NCI-H2196 (cell line): ENCODE results near the gene SCFD2.

ENCODE experiments used
- DNase-seq: peaks from one replicate; lab custom pipeline; 2025; ENCODE audit not compliant: unreplicated experiment; lab: John Stamatoyannopoulos, UW

SCFD2 gene

DNA sequence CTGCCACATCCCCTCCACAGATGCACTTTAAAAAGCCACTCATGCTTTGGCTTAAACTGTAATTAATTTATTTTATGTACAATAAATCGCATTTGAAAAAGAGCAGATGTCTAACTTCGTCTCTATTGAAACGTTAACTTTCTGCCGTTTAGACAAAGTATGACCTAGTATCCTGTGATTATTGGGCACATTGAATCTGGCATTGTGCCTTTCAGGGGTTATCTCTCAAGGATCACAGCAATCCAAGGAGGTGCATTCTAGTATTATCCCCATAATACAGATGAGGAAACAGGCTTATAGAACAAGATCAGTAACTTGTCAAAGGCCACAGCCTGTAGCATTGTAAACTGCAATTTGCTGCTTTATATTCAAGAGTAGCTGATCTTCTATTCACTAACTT is 499.1 kb downstream of the SCFD2 start:
- no peak for DNase-seq

DNA sequence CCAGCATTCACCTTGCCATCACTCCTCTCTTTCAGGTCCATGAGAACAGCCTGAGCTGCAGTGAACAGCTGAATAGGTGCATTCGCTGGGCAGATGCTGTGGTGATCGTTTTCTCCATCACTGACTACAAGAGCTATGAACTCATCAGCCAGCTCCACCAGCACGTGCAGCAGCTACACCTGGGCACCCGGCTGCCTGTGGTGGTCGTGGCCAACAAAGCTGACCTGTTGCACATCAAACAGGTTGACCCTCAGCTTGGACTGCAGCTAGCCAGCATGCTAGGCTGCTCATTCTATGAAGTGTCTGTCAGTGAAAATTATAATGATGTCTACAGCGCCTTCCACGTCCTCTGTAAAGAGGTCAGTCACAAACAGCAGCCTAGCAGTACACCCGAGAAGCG is 500.6 kb downstream of the SCFD2 start:
- DNase-seq, result no peak

DNA sequence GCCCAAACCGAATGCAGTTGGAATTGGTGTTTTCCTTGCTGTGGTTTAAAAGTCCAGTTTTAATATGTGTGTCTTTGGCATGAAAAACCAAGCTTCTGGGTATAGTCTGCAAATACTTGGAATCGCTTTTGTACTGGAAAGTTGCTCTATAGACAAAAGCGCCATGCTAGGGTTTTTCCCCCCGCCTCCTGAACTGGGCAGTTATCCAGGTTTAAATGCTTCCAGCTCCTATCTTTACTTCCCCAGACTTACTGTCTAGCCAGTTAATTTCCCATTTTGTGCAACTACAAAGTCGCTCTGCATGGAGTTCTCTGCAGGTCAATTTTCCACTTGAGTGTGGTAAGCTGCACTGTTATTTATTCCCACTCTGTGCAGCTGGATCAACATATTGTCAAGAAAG is 501.1 kb downstream of the SCFD2 start:
- DNase-seq, result peak; percentile 39

DNA sequence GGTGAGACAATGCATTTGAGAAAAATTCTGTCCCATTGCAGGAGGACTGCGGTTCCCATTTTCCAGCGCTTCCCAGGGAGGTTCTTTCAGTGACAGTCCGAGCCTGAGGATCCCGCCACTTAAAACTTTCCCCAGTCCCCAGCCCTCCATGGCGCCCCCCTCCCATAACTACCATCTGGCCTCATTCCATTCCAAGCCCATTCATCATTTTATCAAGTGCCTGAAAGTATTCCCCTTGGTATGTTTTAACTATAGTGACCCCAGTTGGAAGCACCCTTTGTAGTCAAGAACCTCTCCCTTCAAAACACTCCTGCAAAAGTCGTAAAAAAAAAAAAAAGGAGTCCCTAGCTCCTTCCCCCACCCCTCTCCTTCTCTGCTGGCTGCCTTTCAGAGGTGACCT is 502.5 kb downstream of the SCFD2 start:
- DNase-seq, result no peak

DNA sequence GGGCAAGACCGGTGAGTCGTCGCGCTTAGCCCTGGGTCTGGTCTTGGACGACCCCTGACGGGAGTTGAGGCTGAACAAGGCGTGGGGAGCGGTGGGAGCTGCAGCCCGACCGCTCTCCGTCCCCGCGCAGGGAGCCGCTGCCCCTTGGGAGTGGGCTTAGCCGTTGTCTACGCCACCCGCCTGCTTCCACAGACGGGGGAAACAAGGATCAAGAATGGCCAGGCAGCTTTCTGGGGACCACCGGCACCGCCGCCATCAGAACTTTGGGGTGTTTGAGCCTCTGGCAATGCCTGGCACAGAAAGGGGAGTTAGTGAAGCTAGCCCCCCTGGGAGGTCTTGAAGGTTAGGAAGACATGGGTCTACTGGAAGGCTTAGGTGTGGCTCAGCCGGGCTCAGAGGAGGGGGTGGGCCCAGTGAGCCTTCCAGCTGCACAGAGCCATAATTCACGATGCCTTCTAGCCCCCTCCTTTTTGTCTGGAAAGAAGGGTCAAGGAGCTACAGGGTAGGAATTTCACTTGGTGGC is 503.2 kb downstream of the SCFD2 start:
- DNase-seq, result no peak

DNA sequence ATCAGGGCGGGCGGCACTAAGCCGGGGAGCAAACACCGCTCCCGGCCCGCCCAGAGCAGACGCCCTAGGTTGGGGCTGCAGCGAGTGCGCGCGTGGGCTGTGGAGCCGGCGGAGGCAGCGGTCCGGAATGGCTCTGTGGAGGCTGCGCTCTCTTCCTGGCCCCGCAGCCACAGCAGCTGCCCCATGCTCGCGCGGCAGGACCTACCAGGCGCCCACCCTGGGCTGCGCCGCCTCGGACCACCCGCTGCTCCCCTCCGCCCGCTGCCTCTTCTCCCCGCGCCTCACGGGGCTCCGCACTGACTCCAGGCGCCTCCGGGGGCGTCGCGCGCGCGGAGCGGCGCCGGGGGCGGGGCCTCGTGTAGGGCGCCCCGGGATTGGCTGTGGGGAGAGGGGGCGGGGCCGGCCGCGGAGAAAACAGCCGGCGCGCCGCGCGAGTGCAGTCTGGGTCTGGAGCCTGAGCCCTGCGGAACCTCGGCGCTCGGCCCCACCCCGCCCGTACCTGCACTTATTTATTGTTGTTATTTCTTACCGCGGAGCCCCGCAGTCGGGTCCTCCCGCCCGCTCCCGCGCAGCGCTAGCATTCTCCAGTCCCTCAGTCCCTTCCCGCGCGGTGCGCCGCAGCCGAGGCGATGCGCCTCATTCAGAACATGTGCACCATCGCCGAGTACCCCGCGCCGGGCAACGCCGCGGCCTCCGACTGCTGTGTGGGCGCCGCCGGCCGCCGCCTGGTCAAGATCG is 503.8 kb downstream of the SCFD2 start, which contains the start of gene RASL11B:
Gene RASL11B, plus strand, starts transcription at position 439 of the 738 bp plus-strand sequence. Its CDS starts 191 bp downstream, at position 630.
- peak; percentile 59 for DNase-seq

DNA sequence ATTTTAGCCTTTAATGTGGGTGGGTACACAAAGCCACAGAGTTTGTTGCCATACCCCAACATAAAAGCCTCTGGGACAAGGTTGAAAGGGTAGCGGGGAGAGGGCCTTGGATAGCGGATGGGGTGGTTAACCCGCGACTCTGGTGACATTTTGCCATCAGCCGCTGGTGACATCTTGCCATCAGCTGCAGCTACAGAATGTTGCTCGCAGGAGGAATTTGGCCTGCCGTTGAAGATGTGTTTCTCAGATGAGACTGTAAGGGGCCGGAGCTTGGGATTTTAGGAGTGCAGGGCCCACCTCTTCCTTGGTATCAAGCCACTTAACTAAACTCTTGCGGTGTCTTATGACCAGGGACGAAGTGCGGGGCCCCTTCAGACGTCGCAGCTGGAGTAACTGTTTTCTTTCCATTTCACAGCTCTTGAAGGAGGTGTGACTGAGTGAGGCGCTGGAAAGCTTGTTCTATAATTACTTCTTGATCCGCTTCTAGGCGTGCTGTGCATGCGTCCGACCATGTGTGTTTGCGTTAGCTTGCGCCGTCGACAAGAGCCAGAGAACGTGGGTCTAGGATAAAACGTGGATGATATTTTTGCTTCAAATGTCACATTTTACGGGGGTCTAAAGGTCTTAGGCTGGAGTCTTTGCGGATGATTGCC is 504.6 kb downstream of the SCFD2 start:
- DNase-seq, result no peak

DNA sequence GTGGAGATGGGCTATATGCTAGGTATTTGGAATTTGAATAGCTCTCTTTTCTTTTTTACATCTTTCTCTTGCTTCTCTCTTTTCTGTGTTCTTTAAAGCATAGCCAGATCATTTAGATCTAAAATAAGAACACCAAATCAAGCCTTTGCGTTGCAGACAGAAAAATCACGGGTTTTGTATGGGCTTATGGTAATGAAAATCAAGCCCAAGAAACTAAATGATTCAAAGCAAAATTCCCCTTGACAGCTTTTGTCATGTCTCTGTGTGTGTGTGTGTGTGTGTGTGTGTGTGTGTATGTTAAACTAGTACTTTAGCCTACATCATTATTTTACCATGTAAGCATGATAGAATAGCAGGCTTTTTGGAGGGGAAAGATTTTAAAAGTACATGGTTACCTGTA is 505.5 kb downstream of the SCFD2 start:
- DNase-seq, result no peak

DNA sequence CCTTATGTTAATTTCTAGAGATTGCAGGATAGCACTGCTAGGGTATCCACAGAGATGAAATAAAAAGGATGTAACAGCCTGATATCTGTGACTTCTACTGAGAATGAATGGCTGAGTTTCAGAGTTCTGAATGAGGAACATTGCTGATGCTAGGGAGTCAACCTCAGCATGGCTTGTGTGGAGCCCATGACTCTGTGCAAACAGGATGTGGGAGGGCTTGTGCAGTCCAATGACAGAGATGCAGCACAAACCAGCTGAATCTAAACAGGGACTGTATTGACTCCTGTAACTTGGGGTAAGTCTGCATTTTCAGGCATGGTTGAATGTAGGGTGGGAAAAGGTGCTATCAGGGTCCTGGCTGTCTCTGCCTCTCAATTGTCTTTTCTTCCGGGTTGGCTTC is 509.1 kb downstream of the SCFD2 start:
- DNase-seq, result no peak

DNA sequence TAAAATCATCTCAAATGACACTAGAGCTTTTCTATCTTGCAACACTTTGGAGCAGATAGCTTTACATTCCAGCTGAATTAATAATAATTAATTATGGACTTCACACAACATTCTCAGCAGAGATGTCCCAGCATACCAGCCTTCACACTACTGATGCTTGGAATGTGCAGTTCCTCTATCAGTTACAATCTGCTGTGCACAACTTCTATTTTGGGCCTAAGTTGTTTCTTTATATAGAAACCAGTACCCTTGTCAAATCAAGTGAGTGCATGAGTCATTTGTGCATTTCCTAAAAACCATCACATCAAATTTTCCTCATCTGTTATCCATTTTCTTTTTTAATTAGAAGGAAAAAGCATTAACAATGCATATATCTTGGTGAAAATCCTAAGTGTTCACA is 512.5 kb downstream of the SCFD2 start:
- no peak for DNase-seq

DNA sequence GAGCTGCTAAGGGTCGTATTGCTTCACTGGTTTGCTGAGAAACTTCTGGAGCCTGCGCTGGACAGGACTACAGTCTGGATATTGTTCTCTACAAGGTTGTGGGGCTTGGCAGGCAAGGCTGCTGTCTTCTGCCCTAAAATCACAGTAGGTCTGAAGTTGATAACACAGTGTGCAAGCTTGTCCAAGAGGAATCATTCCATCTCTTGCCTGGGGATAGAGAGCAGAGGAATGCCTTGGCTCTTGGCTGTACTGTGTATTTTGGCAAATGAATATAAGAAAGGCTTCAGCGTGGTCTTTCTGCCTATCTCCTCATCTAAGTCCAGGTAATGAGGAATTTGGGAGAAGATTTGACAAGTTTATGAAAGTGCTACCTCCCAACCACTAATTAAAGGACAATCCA is 513.1 kb downstream of the SCFD2 start:
- no peak for DNase-seq

DNA sequence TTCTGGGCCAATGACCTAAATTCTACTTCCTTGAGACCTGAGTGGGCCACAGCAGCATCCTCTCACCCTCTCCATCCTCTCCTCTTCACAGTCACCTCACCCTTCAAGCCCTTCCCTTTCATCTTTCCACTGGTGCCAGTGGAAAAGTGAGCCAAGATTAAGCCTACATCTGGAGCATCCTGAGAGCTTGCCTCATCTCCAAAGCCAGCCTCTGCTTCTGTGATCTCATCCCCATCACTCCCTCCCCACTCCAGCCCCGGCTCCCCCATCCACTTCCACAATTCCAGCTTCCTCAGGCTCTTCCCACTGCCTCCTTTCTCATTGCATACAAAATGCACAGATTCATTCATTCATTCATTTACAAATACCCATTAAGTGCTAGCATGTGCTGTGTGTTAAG is 513.8 kb downstream of the SCFD2 start:
- DNase-seq, result no peak

DNA sequence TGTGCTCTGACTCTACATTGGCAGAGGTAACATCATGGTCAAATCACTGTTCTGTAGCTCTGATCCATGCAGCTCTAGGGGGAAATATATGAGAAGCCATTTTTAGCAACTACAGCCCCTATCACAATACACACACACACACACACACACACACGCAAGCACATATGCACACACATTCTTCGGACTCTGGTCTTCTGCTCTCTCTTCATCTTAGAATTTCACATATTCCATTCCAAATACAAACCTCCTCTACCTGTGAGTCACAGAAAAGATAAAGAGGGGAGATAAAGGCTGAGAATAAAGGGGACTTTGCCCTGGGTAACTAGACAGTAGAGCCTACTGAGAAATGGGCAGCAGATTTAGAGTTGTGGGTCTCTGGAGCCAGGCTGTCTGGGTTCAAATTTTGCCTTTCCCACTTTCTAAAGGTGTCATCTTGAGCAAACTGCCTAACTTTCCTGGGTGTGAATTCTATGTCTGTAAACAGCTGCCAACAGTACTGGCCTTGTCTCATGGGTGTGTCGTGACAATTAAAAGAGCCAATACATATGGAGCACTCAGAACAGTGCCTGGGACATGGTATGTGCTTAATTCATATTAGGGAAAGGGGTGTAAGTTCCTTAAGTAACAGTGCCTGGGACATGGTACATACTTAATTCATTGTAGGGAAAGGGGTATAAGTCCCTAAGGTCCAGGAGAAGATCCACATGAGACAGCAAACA is 515.3 kb downstream of the SCFD2 start:
- DNase-seq, result no peak

DNA sequence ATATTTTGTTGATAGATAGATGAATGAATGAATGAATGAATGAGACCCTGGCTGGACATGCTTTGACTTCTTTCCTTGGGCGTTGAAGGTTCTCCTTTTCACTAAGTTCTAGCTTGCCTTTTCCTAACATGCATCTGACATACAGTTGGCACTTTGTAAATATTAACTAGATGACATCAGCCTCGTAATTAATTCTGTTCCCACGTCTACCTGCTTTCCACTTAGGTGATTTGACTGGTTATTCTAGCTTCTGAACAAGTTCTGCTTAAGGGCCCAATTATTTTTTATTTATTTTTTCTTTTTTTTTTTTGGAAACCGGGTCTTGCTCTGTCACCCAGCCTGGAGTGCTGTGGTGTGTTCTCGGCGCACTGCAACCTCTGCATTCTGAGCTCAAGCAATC is 517.6 kb downstream of the SCFD2 start:
- no peak for DNase-seq

DNA sequence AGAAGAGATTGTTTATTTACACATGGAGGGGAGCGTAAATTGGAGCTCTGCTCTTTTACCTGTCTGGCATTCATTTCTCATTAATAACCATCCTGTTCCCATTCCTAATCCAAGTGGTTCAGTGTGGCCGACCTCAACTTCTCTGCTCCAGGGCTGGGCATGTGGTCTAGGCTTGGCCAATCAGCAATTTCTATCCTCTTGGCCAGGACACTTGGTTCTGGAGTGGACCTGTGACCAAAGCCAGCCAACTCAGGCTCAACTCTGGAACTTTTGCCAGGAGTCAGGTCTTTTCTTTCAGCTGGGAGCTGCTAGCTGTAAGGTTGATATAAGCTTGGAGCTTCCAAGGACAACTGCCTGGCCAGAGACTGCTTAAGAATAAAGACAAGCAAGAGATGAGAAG is 519.4 kb downstream of the SCFD2 start:
- DNase-seq, result no peak

DNA sequence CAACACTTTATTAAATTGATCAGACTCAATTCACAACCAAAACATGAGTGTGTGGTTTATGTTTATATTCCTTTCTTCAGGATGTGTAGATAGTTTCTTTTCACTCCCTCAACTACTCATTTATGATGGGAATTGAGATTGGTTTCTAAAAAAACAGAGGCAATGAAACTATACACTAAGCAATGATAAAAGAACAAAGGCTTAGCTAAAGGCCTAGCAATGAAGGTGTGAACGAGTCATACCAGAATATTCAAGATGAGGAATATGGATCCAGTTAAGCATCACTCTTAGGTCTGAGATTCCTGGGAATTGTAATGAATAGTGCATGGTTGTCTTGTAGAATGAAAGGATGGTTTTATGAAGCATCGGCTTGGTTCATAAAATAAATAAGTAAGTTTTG is 521.3 kb downstream of the SCFD2 start:
- no peak for DNase-seq

DNA sequence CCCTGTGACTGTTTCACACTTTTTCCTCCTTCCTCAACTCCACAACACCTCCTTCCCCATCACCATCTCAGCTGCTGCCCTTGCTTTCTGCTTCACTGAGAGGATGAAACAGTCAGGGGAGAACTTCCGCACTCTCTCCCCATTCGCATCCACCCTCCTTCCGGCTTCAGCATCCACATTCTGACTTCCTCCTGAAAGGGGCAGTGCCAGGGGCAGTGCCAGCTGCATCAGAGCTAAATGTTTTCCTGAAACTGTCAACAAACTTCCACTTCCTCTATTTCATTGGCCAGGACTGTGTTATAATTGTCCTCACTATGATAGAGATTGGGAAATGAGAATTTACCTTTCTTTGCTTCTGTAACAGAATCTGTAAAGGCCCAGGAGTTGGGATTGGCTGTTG is 521.9 kb downstream of the SCFD2 start:
- no peak for DNase-seq

DNA sequence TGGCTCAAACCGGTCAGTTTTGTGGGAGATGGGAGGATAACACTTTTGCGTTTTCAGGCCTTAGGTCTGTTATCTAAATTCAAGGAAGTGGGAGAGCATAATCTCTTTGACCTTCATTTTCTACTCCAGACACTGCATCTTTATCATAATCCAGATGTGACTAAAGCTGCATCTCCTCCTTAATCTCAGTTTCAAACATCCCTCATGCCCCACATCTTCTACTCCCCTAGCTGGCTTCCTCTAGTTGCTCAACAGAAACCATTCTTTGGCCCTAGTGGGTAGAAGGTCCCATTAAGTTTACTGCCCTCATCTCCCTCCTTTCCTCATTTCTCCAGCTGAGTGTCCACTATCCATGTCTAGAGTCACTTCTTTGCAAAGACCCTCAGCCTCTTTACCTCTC is 522.5 kb downstream of the SCFD2 start:
- no peak for DNase-seq

DNA sequence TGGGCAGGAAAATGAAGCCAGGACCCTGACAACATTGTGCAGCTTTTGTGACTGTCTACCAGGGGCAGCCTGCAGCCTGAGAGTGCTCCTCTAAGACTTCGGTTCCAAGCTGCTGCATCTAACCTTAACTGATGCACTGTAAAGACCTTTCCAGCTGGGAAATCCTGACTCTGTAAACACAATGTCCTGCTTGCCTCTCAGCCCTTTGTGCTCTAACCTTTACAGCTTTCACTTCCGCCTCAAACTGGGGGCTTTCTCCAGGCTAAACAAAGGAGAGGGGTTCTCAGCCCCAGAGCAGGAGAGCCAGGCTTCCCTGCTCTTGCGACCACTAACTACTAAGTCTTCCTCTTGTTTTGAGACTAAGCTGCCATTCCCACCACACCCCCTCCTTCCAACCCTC is 523.1 kb downstream of the SCFD2 start:
- no peak for DNase-seq

DNA sequence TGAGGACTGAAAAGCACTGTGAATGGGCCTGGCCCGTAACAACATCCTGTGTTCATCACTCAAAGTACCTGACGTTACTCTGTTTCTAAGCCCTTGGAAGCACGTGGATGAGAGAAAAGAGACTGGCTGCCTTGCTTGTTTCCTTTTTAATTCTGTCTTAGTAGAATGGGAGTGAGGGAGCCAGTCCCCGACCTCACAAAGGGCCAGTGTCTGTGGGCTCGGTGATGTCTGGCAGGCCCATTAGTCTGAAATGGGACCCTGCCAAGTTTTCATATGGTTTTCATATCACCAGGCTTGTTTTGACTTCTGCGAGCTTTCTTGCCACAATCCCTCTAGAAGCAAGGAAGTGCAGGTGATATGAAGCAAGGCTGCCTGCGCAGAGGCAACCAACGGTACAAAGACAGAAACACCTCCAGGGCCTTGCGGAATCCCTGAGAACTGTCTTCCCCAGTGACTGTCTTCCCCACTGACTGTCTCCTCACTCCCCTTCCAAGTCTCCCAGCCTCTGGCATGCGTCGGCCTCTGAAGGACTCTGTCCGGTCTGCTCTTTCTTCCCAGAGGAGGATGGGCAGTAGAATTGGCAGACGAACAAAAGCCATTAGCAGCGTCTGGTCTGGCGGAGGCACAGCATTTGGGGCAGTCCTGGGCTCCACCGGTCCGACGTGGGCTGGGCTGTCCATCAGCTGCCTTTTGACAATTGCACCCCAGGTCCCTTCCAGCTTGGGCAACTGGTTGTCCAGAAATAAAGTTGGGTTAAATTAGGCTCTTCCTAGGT is 524.0 kb downstream of the SCFD2 start:
- no peak for DNase-seq
